ENCODE results near the gene MAST3. TPM values are rescaled to one million over a fixed set of nuclear protein-coding genes. Genes with fewer than 3 reads are reported as not detected.

The MAST3 gene
- total and polyA plus RNA-seq, 2 of the 13 experiments (the other 11 are each of a cell fraction or from before 2014, with no cell fraction given): 4.1 to 4.6 TPM

DNA sequence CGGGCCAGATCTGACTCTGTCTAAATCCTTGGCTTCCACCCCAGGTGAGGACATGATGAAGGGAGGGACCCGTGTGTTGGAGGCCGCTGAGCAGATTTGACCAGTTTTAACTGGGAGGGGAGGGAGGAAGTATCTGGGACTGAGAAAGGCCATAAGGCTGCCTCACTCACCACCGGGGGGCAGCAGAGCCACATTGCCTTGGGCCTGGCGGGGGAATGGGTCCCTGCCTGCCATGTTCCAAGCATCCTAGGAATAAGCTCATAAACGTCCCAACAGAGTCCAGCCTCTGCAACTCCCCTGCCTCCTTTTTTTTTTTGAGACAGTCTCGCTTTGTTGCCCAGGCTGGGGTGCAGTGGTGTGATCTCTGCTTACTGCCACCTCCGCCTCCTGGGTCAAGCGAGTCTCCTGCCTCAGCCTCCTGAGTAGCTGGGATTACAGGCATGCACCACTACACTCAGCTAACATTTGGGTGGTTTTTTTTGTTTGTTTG lies 15.5 kb downstream of the MAST3 start (continued):
- TF ChIP-seq, protein P1, sequence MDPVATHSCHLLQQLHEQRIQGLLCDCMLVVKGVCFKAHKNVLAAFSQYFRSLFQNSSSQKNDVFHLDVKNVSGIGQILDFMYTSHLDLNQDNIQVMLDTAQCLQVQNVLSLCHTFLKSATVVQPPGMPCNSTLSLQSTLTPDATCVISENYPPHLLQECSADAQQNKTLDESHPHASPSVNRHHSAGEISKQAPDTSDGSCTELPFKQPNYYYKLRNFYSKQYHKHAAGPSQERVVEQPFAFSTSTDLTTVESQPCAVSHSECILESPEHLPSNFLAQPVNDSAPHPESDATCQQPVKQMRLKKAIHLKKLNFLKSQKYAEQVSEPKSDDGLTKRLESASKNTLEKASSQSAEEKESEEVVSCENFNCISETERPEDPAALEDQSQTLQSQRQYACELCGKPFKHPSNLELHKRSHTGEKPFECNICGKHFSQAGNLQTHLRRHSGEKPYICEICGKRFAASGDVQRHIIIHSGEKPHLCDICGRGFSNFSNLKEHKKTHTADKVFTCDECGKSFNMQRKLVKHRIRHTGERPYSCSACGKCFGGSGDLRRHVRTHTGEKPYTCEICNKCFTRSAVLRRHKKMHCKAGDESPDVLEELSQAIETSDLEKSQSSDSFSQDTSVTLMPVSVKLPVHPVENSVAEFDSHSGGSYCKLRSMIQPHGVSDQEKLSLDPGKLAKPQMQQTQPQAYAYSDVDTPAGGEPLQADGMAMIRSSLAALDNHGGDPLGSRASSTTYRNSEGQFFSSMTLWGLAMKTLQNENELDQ (CRISPR knock-in tag; IDR thresholded peaks at IDR 0.05; ENCODE audit: borderline replicate concordance): no peak
- TF ChIP-seq, protein P2, sequence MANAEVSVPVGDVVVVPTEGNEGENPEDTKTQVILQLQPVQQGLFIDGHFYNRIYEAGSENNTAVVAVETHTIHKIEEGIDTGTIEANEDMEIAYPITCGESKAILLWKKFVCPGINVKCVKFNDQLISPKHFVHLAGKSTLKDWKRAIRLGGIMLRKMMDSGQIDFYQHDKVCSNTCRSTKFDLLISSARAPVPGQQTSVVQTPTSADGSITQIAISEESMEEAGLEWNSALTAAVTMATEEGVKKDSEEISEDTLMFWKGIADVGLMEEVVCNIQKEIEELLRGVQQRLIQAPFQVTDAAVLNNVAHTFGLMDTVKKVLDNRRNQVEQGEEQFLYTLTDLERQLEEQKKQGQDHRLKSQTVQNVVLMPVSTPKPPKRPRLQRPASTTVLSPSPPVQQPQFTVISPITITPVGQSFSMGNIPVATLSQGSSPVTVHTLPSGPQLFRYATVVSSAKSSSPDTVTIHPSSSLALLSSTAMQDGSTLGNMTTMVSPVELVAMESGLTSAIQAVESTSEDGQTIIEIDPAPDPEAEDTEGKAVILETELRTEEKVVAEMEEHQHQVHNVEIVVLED (CRISPR knock-in tag; IDR thresholded peaks at IDR 0.05; ENCODE audit: borderline replicate concordance): no peak
- no peak for TF ChIP-seq CHD4 (IDR thresholded peaks at IDR 0.05; ENCODE audit: borderline replicate concordance, low read length)
- TF ChIP-seq, protein P3, sequence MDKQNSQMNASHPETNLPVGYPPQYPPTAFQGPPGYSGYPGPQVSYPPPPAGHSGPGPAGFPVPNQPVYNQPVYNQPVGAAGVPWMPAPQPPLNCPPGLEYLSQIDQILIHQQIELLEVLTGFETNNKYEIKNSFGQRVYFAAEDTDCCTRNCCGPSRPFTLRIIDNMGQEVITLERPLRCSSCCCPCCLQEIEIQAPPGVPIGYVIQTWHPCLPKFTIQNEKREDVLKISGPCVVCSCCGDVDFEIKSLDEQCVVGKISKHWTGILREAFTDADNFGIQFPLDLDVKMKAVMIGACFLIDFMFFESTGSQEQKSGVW (CRISPR knock-in tag; IDR thresholded peaks at IDR 0.05; ENCODE audit: borderline replicate concordance): no peak
- TF ChIP-seq, protein P4, sequence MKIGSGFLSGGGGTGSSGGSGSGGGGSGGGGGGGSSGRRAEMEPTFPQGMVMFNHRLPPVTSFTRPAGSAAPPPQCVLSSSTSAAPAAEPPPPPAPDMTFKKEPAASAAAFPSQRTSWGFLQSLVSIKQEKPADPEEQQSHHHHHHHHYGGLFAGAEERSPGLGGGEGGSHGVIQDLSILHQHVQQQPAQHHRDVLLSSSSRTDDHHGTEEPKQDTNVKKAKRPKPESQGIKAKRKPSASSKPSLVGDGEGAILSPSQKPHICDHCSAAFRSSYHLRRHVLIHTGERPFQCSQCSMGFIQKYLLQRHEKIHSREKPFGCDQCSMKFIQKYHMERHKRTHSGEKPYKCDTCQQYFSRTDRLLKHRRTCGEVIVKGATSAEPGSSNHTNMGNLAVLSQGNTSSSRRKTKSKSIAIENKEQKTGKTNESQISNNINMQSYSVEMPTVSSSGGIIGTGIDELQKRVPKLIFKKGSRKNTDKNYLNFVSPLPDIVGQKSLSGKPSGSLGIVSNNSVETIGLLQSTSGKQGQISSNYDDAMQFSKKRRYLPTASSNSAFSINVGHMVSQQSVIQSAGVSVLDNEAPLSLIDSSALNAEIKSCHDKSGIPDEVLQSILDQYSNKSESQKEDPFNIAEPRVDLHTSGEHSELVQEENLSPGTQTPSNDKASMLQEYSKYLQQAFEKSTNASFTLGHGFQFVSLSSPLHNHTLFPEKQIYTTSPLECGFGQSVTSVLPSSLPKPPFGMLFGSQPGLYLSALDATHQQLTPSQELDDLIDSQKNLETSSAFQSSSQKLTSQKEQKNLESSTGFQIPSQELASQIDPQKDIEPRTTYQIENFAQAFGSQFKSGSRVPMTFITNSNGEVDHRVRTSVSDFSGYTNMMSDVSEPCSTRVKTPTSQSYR (CRISPR knock-in tag; IDR thresholded peaks at IDR 0.05; ENCODE audit: borderline replicate concordance): no peak
- TF ChIP-seq, protein P5, sequence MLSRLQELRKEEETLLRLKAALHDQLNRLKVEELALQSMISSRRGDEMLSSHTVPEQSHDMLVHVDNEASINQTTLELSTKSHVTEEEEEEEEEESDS (CRISPR knock-in tag; IDR thresholded peaks at IDR 0.05; ENCODE audit: borderline replicate concordance): no peak
- TF ChIP-seq NCOA2 (CRISPR knock-in tag; IDR thresholded peaks at IDR 0.05): no peak
- no peak for TF ChIP-seq FIP1L1 (IDR thresholded peaks at IDR 0.05; ENCODE audit: borderline replicate concordance, insufficient read depth, low read depth, low read length)
- TF ChIP-seq SSRP1 (CRISPR knock-in tag; IDR thresholded peaks at IDR 0.05): no peak
- TF ChIP-seq ELF4 (CRISPR knock-in tag; IDR thresholded peaks at IDR 0.05; ENCODE audit: borderline replicate concordance): no peak
- no peak for TF ChIP-seq POGZ (CRISPR knock-in tag; IDR thresholded peaks at IDR 0.05)
- TF ChIP-seq MTF2 (CRISPR knock-in tag; IDR thresholded peaks at IDR 0.05; ENCODE audit: borderline replicate concordance): no peak
- TF ChIP-seq, protein P6, sequence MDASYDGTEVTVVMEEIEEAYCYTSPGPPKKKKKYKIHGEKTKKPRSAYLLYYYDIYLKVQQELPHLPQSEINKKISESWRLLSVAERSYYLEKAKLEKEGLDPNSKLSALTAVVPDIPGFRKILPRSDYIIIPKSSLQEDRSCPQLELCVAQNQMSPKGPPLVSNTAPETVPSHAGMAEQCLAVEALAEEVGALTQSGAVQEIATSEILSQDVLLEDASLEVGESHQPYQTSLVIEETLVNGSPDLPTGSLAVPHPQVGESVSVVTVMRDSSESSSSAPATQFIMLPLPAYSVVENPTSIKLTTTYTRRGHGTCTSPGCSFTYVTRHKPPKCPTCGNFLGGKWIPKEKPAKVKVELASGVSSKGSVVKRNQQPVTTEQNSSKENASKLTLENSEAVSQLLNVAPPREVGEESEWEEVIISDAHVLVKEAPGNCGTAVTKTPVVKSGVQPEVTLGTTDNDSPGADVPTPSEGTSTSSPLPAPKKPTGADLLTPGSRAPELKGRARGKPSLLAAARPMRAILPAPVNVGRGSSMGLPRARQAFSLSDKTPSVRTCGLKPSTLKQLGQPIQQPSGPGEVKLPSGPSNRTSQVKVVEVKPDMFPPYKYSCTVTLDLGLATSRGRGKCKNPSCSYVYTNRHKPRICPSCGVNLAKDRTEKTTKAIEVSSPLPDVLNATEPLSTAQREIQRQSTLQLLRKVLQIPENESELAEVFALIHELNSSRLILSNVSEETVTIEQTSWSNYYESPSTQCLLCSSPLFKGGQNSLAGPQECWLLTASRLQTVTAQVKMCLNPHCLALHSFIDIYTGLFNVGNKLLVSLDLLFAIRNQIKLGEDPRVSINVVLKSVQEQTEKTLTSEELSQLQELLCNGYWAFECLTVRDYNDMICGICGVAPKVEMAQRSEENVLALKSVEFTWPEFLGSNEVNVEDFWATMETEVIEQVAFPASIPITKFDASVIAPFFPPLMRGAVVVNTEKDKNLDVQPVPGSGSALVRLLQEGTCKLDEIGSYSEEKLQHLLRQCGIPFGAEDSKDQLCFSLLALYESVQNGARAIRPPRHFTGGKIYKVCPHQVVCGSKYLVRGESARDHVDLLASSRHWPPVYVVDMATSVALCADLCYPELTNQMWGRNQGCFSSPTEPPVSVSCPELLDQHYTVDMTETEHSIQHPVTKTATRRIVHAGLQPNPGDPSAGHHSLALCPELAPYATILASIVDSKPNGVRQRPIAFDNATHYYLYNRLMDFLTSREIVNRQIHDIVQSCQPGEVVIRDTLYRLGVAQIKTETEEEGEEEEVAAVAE (CRISPR knock-in tag; IDR thresholded peaks at IDR 0.05; ENCODE audit: borderline replicate concordance): no peak
- TF ChIP-seq, protein P7, sequence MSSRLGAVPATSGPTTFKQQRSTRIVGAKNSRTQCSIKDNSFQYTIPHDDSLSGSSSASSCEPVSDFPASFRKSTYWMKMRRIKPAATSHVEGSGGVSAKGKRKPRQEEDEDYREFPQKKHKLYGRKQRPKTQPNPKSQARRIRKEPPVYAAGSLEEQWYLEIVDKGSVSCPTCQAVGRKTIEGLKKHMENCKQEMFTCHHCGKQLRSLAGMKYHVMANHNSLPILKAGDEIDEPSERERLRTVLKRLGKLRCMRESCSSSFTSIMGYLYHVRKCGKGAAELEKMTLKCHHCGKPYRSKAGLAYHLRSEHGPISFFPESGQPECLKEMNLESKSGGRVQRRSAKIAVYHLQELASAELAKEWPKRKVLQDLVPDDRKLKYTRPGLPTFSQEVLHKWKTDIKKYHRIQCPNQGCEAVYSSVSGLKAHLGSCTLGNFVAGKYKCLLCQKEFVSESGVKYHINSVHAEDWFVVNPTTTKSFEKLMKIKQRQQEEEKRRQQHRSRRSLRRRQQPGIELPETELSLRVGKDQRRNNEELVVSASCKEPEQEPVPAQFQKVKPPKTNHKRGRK (CRISPR knock-in tag; IDR thresholded peaks at IDR 0.05): no peak

Measured in HepG2 (cell line).